BE2C (cell line): ENCODE measurements around the gene PDGFD.
"Not testable (repeated sequence)": the region's sequence is repeated elsewhere in the genome, so short reads cannot be mapped to it uniquely, and the experiment has no call there.

Source experiments
- DNase-seq: peaks from one replicate; pipeline ENCODE4 v3.0.0-alpha.2; 2020
- H3K27me3 ChIP-seq: fragments of 250-450 bp; sonication (Bioruptor Pico); 2 replicates; pipeline ENCODE4 v1.5.1; 2020; ENCODE audit warnings: mild to moderate bottlenecking
- H3K36me3 ChIP-seq: fragments of 250-450 bp; sonication (Bioruptor Pico); 2 replicates; pipeline ENCODE4 v1.5.1; 2020; ENCODE audit warnings: mild to moderate bottlenecking
- H3K4me1 ChIP-seq: fragments of 250-450 bp; sonication (Bioruptor Pico); 2 replicates; pipeline ENCODE4 v1.5.1; 2020
- H3K4me3 ChIP-seq: 2 replicates; pipeline ENCODE4 v1.5.1; 2011; ENCODE audit warnings: low read depth, low read length
- H3K9me3 ChIP-seq: fragments of 250-450 bp; sonication (Bioruptor Pico); 2 replicates; pipeline ENCODE4 v1.5.1; 2020
- TF ChIP-seq, protein P1 (sequence below): IDR thresholded peaks from 2 replicates; pipeline ENCODE4 v1.5.1; 2012; ENCODE audit warnings: mild to moderate bottlenecking, low read depth, low read length

PDGFD gene

DNA sequence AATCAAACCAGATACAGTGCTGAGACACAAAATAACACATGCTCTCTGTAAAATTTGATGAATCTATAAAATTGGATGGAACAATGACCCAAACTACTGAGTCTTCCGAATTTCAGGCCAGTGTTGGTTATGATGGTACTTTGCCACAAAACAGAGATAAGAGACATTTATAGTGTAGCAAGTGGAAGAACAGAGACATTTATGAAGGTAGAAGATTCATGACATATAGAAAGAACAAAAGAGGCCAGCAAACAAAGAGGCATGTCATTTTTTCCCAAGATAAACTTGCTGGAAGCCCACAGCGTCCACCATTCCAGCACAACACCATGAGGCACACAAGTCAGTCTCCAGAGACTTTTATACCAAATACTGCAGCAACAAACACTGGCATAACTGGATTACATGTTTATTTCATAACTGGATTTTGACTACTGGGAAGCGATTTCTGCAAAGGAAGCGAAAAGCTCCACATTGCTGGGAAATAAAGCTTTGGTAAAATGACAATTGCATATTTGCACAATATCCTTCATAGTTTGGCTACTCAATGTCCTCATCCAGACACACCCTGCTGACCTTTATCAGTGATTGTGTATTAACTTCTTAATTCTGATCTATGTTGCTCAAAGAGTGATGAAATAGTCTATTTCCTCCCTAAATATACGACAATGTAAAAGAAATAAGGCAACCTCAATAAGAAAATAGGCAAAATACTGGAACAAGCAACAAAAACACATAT is 110.0 kb downstream of the PDGFD start:
- H3K27me3 ChIP-seq = no peaks in the 10 kb centered on the region
- H3K9me3 ChIP-seq = no peaks in the 10 kb centered on the region
- no peaks in the 10 kb centered on the region for H3K36me3 ChIP-seq
- no peak overlapping the region for H3K4me3 ChIP-seq
- no peaks in the 10 kb centered on the region for H3K4me1 ChIP-seq
- TF ChIP-seq, protein P1, sequence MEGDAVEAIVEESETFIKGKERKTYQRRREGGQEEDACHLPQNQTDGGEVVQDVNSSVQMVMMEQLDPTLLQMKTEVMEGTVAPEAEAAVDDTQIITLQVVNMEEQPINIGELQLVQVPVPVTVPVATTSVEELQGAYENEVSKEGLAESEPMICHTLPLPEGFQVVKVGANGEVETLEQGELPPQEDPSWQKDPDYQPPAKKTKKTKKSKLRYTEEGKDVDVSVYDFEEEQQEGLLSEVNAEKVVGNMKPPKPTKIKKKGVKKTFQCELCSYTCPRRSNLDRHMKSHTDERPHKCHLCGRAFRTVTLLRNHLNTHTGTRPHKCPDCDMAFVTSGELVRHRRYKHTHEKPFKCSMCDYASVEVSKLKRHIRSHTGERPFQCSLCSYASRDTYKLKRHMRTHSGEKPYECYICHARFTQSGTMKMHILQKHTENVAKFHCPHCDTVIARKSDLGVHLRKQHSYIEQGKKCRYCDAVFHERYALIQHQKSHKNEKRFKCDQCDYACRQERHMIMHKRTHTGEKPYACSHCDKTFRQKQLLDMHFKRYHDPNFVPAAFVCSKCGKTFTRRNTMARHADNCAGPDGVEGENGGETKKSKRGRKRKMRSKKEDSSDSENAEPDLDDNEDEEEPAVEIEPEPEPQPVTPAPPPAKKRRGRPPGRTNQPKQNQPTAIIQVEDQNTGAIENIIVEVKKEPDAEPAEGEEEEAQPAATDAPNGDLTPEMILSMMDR = no peak
- DNase-seq = no peak

DNA sequence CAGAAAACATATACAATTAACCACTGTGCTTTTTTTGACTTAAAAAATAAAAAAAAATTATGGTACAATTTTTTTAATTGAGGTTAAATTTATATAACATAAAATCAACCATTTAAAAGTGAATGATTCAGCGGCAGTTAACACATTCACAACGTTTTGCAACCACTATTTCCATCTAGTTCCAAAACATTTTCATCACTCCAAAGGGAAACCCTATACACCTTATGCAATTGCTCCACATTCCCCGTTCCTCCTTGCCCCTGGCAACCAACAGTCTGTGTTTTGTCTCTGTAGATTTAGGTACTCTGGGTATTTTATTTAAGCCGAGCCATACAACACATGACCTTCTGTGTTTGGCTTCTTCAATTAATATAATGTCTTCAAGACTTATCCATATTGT is 112.2 kb downstream of the PDGFD start:
- Histone ChIP-seq H3K4me3 (no peak overlapping the region), H3K9me3 (no peaks in the 10 kb centered on the region), H3K36me3 (no peaks in the 10 kb centered on the region), H3K27me3 (no peaks in the 10 kb centered on the region), H3K4me1 (no peaks in the 10 kb centered on the region)
- TF ChIP-seq, protein P1 = no peak
- DNase-seq = no peak

DNA sequence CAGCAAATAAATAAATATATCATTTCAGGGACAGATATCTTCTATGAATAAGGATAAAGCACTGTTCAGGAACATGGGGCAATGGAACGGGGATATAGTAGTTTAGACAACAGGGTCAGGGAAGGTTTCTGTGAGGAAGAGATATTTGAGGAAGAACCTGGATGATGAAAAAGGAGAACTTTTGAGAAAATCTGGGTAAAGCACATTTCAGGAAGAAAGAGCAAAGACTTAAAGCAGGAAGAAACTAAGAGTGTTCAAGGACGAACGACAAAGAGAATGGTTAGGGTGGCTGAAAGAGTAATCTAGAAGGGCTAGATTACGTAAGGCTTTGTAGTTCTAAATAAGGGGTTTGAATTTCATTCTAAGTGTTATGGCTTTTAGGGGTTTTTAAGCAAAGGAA is 114.8 kb downstream of the PDGFD start:
- Histone ChIP-seq H3K4me1 (no peaks in the 10 kb centered on the region), H3K4me3 (no peak overlapping the region), H3K27me3 (no peaks in the 10 kb centered on the region), H3K9me3 (no peaks in the 10 kb centered on the region), H3K36me3 (no peaks in the 10 kb centered on the region)
- TF ChIP-seq, protein P1 = no peak
- DNase-seq = no peak

DNA sequence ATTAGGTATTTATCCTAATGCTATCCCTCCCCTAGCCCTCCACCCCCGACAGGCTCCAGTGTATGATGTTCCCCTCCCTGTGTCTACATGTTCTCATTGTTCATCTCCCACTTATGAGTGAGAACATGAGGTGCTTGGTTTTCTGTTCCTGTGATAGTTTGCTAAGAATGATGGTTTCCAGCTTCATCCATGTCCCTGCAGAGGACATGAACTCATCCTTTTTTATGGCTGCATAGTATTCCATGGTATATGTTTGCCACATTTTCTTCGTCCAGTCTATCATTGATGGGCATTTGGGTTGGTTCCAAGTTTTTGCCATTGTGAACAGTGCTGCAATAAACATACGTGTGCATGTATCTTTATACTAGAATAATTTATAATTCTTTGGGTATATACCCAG is 117.1 kb downstream of the PDGFD start:
- H3K4me3 ChIP-seq, H3K36me3 ChIP-seq, H3K4me1 ChIP-seq, DNase-seq, H3K27me3 ChIP-seq, H3K9me3 ChIP-seq: not testable (repeated sequence)

DNA sequence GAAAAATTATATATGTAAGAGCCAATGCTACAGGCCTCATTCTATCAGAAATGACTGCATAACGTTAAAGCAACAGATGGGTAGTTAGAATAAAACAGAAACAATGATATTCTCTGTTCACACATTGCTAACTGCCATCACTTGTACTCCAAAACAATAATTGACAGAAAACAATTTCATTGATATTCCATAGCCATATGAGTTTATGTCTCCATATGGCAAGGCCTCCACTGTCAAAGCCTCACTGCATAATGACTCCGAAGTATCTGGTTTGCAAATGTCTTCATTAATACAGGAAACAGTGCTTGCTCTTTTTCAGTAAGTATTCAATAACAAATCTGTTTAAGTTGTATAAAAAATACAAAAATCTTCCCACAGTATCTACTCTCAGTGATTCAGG is 117.6 kb downstream of the PDGFD start:
- DNase-seq = no peak
- Histone ChIP-seq H3K27me3 (no peaks in the 10 kb centered on the region), H3K4me3 (no peak overlapping the region), H3K4me1 (no peaks in the 10 kb centered on the region), H3K9me3 (no peaks in the 10 kb centered on the region), H3K36me3 (no peaks in the 10 kb centered on the region)
- TF ChIP-seq, protein P1 = no peak

DNA sequence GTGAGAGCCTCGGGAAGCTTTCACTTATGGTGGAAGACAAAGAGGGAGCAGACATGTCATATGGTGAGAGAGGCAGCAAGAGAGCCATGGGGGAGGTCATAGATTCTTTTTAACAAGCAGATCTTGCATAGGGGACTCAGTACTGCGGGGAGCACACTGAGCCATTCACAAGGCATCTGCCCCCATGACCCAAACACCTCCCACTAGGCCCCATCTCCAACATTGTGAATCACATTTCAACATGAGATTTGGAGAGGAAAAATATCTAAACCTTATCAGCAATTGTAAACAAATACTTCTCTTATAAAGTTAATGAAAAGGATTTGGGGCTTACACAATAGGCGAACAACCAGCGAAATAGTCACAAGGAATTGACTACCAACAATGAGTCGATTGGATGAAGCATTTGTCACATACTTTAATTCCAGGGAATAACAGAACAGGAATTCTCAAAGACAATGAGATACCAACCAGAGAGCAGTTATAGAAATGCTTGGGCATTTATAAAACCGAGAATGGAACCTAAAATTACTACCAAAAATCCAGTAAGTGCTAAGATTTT is 120.2 kb downstream of the PDGFD start:
- TF ChIP-seq, protein P1 = no peak

More for the DNA sequence above, 120.2 kb downstream of the PDGFD start:
- H3K4me1 ChIP-seq = no peaks in the 10 kb centered on the region
- no peak overlapping the region for H3K4me3 ChIP-seq
- no peaks in the 10 kb centered on the region for H3K27me3 ChIP-seq
- H3K36me3 ChIP-seq = no peaks in the 10 kb centered on the region
- no peak for DNase-seq
- no peaks in the 10 kb centered on the region for H3K9me3 ChIP-seq
